GM06990 (cell line): ENCODE measurements around the gene AKT1S1.

Source experiments
- DNase-seq: peaks from one replicate; pipeline ENCODE4 v3.0.0-alpha.2; 2011; ENCODE audit not compliant: insufficient read length; ENCODE audit errors: extremely low read depth
- H3K27me3 ChIP-seq: replicated peaks from 2 replicates; pipeline ENCODE4 v1.6.0; 2011; ENCODE audit warnings: low read length; ENCODE audit not compliant: control insufficient read depth, insufficient read depth
- H3K36me3 ChIP-seq: 2 replicates; pipeline ENCODE4 v1.5.1; 2011; ENCODE audit warnings: low read length; ENCODE audit not compliant: control insufficient read depth, insufficient read depth
- H3K4me3 ChIP-seq: replicated peaks from 2 replicates; pipeline ENCODE4 v1.5.1; 2011; ENCODE audit warnings: low read depth, mild to moderate bottlenecking, control low read depth, low read length
- TF ChIP-seq, protein P1 (sequence below): IDR thresholded peaks from 2 replicates; pipeline ENCODE4 v1.5.1; 2011; ENCODE audit warnings: low read length, control low read depth, mild to moderate bottlenecking, inconsistent platforms; ENCODE audit not compliant: insufficient read depth, poor library complexity, severe bottlenecking

AKT1S1 gene

DNA sequence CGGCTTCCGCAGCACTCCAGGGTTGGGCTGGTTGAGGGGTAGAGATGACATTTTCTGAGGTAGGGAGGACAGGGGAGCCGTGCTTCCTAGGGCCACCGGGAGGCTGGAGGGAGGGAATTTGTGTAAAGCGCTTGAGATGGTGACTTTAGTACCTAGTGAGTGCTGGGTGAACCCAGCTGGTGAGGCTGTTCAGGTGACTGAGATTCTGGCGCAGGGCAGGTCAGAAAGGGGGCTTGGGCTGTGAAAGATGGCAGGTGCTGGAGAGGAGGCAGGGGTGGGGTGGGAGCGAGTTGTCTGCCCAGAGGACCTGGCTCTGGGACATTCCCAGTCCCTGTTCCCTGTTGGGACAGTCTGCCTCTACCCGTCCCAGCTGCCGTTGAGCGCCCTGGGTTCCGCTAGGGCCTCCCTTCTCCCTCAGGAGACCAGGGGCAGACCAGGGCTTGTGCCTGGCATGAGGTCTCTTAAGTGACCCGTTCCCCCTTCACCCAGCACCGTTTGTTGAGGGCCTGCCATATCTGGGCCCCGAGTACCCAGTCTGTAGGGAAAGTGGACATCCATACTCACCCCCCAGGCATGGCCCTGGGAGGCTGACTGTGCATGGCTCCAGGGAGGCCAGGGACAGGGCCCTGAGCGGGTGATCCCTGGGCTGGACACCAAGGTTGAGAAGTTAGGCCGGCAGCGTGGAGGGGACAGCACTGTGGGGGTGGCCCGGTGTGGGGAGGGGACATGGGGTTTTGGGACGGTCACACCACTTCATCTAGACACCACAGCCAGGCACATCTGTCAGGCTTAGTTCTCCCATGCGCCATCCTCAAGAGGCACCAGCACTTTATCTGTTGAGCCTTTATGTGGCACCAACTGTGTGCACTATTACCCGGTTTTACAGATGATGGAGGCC is 21.2 kb downstream of the AKT1S1 start:
- no peak for DNase-seq
- Histone ChIP-seq H3K4me3 (no peak overlapping the region), H3K27me3 (no peaks in the 10 kb centered on the region), H3K36me3 (peaks cover 28% of the 10 kb centered on the region)
- TF ChIP-seq, protein P1, sequence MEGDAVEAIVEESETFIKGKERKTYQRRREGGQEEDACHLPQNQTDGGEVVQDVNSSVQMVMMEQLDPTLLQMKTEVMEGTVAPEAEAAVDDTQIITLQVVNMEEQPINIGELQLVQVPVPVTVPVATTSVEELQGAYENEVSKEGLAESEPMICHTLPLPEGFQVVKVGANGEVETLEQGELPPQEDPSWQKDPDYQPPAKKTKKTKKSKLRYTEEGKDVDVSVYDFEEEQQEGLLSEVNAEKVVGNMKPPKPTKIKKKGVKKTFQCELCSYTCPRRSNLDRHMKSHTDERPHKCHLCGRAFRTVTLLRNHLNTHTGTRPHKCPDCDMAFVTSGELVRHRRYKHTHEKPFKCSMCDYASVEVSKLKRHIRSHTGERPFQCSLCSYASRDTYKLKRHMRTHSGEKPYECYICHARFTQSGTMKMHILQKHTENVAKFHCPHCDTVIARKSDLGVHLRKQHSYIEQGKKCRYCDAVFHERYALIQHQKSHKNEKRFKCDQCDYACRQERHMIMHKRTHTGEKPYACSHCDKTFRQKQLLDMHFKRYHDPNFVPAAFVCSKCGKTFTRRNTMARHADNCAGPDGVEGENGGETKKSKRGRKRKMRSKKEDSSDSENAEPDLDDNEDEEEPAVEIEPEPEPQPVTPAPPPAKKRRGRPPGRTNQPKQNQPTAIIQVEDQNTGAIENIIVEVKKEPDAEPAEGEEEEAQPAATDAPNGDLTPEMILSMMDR, result no peak

DNA sequence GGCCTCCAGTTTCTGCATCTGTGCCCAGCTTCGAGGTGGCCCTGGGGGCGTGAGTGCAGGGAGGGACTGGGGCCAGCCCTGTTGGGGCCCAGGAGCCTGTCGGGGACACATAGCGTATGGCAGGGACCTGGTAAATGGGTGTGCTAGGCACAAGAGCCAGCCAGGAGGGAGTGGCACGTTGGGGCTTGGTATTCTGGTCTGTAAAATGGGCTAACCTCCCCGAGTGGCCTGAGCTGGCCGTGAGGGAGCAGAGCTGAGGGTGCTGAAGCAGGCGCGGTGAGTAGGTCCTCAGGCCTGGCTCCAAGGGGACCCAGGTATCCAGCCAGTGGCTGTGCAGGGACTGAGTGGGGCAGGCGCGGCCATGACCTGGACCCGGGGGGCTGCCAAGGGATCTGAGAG is 21.9 kb downstream of the AKT1S1 start:
- Histone ChIP-seq H3K36me3 (peaks cover 25% of the 10 kb centered on the region), H3K4me3 (no peak overlapping the region), H3K27me3 (no peaks in the 10 kb centered on the region)
- no peak for DNase-seq
- TF ChIP-seq, protein P1, result no peak

DNA sequence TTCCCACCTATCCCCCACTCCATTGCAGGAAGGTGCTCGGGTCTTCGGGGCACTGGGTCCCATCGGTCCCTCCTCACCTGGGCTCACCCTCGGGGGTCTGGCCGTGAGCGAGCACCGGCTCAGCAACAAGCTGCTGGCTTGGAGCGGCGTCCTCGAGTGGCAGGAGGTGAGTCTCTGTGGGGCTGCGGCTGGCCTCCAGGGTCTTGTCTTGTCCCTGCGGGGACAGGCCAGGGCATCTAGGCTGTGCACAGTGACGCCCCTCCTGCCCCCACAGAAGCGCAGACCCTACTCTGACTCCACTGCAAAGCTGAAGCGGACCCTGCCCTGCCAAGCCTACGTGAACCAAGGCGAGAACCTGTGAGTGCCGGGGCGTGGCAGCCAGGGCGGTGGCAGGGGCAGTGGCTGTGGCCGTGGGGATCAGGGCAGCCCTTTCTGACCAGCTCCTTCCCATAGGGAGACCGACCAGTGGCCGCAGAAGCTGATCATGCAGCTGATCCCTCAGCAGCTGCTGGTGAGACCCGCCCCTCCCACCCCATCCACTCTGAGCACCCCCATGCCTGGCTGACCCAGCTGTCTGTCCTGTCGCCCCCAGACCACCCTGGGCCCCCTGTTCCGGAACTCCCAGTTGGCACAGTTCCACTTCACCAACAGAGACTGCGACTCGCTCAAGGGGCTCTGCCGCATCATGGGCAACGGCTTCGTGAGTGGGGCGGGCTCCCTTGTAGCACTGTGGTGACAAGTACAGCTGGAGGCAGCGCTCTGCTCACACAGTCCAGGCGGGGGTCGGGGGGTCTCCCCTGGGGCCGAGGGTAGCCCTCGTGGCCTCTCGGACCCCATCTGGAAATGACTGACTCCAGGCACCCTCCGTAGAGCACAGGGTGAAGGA is 22.5 kb downstream of the AKT1S1 start:
- no peak overlapping the region for H3K4me3 ChIP-seq
- DNase-seq, result no peak
- TF ChIP-seq, protein P1, result no peak
- H3K27me3 ChIP-seq, result no peaks in the 10 kb centered on the region
- peaks cover 21% of the 10 kb centered on the region for H3K36me3 ChIP-seq

DNA sequence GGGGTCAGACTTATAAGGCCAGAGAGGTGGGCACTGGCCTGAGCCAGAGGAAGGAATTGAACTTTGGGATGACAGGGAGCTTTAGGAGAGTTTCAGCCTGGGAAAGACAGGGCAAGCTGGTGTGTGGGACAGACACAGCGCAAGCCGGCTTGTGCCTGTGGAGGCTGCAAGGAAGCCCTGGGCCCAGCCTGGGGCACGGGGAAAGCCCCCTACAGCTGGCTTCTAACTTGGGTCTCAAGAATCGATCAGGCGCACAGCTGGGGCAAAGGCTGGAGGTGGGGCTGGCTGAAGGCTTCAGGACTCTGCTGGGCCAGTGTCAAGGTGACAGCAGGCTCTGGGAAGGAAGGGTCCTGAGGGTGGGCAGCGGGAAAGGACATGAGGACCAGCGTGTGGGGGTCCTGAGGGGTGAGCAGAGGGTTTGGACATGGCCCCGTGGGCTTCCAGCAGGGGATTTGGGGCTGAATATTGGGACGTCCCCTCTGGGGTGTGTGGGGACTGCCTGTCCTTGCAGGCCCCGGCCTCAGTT is 23.2 kb downstream of the AKT1S1 start:
- H3K4me3 ChIP-seq, result no peak overlapping the region
- TF ChIP-seq, protein P1, result no peak
- DNase-seq, result no peak
- H3K36me3 ChIP-seq, result peaks cover 20% of the 10 kb centered on the region
- H3K27me3 ChIP-seq, result no peaks in the 10 kb centered on the region

DNA sequence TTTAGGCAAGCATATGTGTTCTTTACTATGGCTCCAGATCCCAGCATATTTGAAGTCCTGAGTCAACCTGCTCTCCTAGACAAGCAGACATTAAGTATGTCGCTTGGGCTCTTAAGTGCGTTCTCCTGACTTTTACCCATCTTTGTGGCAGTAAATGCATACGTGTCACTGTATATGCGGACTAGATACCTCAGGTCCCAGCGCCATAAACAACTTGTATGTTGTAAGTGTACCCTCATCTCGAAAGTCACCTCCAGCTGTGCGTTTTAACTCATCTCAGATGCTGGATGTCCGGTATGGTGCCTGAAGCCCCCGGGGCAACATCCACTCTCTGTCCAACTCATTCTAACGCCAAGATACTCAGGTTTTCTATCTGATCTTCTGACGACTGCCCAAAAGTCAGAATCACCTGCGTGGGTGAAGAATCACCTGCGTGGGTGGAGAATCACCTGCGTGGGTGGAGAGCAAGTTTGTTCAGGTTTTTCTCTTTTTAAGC is 24.5 kb downstream of the AKT1S1 start:
- no peak for DNase-seq
- no peak overlapping the region for H3K4me3 ChIP-seq
- peaks cover 11% of the 10 kb centered on the region for H3K36me3 ChIP-seq
- no peaks in the 10 kb centered on the region for H3K27me3 ChIP-seq
- TF ChIP-seq, protein P1, result no peak
